Fibroblast of the aortic adventitia (primary cell): ENCODE data around the gene DNMT3B. TPM values are rescaled to one million over a fixed set of nuclear protein-coding genes. Genes with fewer than 3 reads are reported as not detected.
"Not testable (repeated sequence)": the region's sequence is repeated elsewhere in the genome, so short reads cannot be mapped to it uniquely, and the experiment has no call there.

Source experiments
- DNase-seq: peaks from one replicate; pipeline ENCODE4 v3.0.0-alpha.2; 2010; ENCODE audit warnings: low read depth
- H3K4me3 ChIP-seq: 2 replicates; pipeline ENCODE4 v1.5.1; 2011; ENCODE audit warnings: low read depth, mild to moderate bottlenecking, control low read depth, low read length, moderate library complexity
- CTCF ChIP-seq: IDR thresholded peaks from 2 replicates; pipeline ENCODE4 v1.5.1; 2011; ENCODE audit warnings: mild to moderate bottlenecking, low read length, control low read depth, inconsistent platforms; ENCODE audit not compliant: insufficient read depth
- total RNA-seq: library from RNA; depleted of rRNA; stranded (reverse); fragments of >200 nt; gene quantifications from 2 replicates; pipeline ENCODE4 v1.2.3, GENCODE V29; 2012; ENCODE audit warnings: low replicate concordance

Gene DNMT3B
- total RNA-seq, 1 donor, result 3.3 TPM

- no peak for DNase-seq
- TF ChIP-seq CTCF, result no peak
- peak overlapping the region; percentile 82 for H3K4me3 ChIP-seq
Observed at GRCh38 chr20:32763202-32764004, 1.2 kb downstream of the DNMT3B start.

GRCh38 chr20:32764005-32764960 lies 2.1 kb downstream of the DNMT3B start:
- TF ChIP-seq CTCF, result no peak
- DNase-seq, result no peak
- no peak overlapping the region for H3K4me3 ChIP-seq

GRCh38 chr20:32765230-32765875 lies 3.2 kb downstream of the DNMT3B start:
- H3K4me3 ChIP-seq, DNase-seq: not testable (repeated sequence)

GRCh38 chr20:32767418-32768198 lies 5.4 kb downstream of the DNMT3B start:
- DNase-seq, result no peak
- no peak for TF ChIP-seq CTCF

GRCh38 chr20:32772046-32772445 lies 9.9 kb downstream of the DNMT3B start:
- H3K4me3 ChIP-seq, result no peak overlapping the region
- no peak for DNase-seq
- TF ChIP-seq CTCF, result no peak

More at GRCh38 chr20:32767418-32768198, 5.4 kb downstream of the DNMT3B start:
- H3K4me3 ChIP-seq, result no peak overlapping the region

GRCh38 chr20:32773223-32773622 lies 11.0 kb downstream of the DNMT3B start:
- no peak for TF ChIP-seq CTCF
- H3K4me3 ChIP-seq, result no peak overlapping the region
- DNase-seq, result no peak
